Chondrocyte (in vitro differentiated cells): Measurements from ENCODE around the gene TXK. TPM values are rescaled to one million over a fixed set of nuclear protein-coding genes. Genes with fewer than 3 reads are reported as not detected.

Experiments
- DNase-seq: peaks from one replicate; pipeline ENCODE4 v3.0.0; 2021; ENCODE audit warnings: mixed read lengths, low spot score
- H3K27ac Mint-ChIP-seq: one replicate; pipeline ENCODE4 v1.8.0; 2021; ENCODE audit warnings: mild to moderate bottlenecking, moderate library complexity, mixed read lengths; ENCODE audit not compliant: unreplicated experiment
- H3K27me3 Mint-ChIP-seq: 2 replicates; pipeline ENCODE4 v1.8.0; 2021; ENCODE audit warnings: low read depth, mixed read lengths
- H3K36me3 Mint-ChIP-seq: 2 replicates; pipeline ENCODE4 v1.8.0; 2021; ENCODE audit warnings: low read depth, mixed read lengths
- H3K4me1 Mint-ChIP-seq: 2 replicates; pipeline ENCODE4 v1.8.0; 2021; ENCODE audit warnings: low read depth, mild to moderate bottlenecking, mixed read lengths
- H3K4me3 Mint-ChIP-seq: one replicate; pipeline ENCODE4 v1.8.0; 2021; ENCODE audit warnings: mild to moderate bottlenecking, moderate library complexity, mixed read lengths; ENCODE audit not compliant: unreplicated experiment
- H3K9me3 Mint-ChIP-seq: 2 replicates; pipeline ENCODE4 v1.8.0; 2021; ENCODE audit warnings: low read depth, mixed read lengths
- CTCF ChIP-seq: fragments of 200-600 bp; sonication (generic); IDR thresholded peaks from 2 replicates; pipeline ENCODE4 v1.5.0; 2021; ENCODE audit warnings: antibody characterized with exemption, mild to moderate bottlenecking, moderate library complexity
- total RNA-seq: library from RNA; stranded (reverse); gene quantifications from 3 replicates; pipeline ENCODE4 v1.2.1, GENCODE V29; 2021

TXK gene
- total RNA-seq, 1 donor from 2014 or later, result 0.22 TPM

- no peak for TF ChIP-seq CTCF
- peaks cover 2% of the 10 kb centered on the region for H3K27me3 Mint-ChIP-seq
- no peaks in the 10 kb centered on the region for H3K36me3 Mint-ChIP-seq
- no peak for DNase-seq
- no peak overlapping the region for H3K4me3 Mint-ChIP-seq
- no peaks in the 10 kb centered on the region for H3K9me3 Mint-ChIP-seq
- H3K27ac Mint-ChIP-seq, result no peak overlapping the region
- H3K4me1 Mint-ChIP-seq, result no peaks in the 10 kb centered on the region
These were observed 59.4 kb downstream of the TXK start for GRCh38 chr4:48074657-48075056.

GRCh38 chr4:48073567-48074103, 60.4 kb downstream of the TXK start:
- no peak for DNase-seq
- Mint-ChIP-seq H3K36me3 (no peaks in the 10 kb centered on the region), H3K27me3 (peaks cover 2% of the 10 kb centered on the region), H3K27ac (no peak overlapping the region), H3K9me3 (no peaks in the 10 kb centered on the region), H3K4me1 (no peaks in the 10 kb centered on the region), H3K4me3 (no peak overlapping the region)
- TF ChIP-seq CTCF, result no peak

- no peaks in the 10 kb centered on the region for H3K9me3 Mint-ChIP-seq
- no peaks in the 10 kb centered on the region for H3K4me1 Mint-ChIP-seq
- no peak for DNase-seq
- peaks cover 5% of the 10 kb centered on the region for H3K27me3 Mint-ChIP-seq
- H3K4me3 Mint-ChIP-seq, result no peak overlapping the region
- H3K27ac Mint-ChIP-seq, result no peak overlapping the region
- no peaks in the 10 kb centered on the region for H3K36me3 Mint-ChIP-seq
- no peak for TF ChIP-seq CTCF
These were observed 62.9 kb downstream of the TXK start for GRCh38 chr4:48071191-48071590.

- Mint-ChIP-seq H3K27ac (no peak overlapping the region), H3K27me3 (peaks cover 10% of the 10 kb centered on the region), H3K36me3 (no peaks in the 10 kb centered on the region)
These were observed 65.0 kb downstream of the TXK start for GRCh38 chr4:48069026-48069425.

GRCh38 chr4:48068182-48068581, 65.9 kb downstream of the TXK start:
- Mint-ChIP-seq H3K9me3 (no peaks in the 10 kb centered on the region), H3K36me3 (no peaks in the 10 kb centered on the region), H3K27ac (no peak overlapping the region), H3K4me1 (no peaks in the 10 kb centered on the region), H3K27me3 (peaks cover 8% of the 10 kb centered on the region), H3K4me3 (no peak overlapping the region)
- no peak for TF ChIP-seq CTCF
- DNase-seq, result no peak

More at GRCh38 chr4:48069026-48069425, 65.0 kb downstream of the TXK start:
- Mint-ChIP-seq H3K4me3 (no peak overlapping the region), H3K9me3 (no peaks in the 10 kb centered on the region), H3K4me1 (no peaks in the 10 kb centered on the region)
- TF ChIP-seq CTCF, result no peak
- no peak for DNase-seq
